ENCODE measurements around the gene CLIC4.
"Not testable (repeated sequence)": the region's sequence is repeated elsewhere in the genome, so short reads cannot be mapped to it uniquely, and the experiment has no call there.

Gene CLIC4

DNA sequence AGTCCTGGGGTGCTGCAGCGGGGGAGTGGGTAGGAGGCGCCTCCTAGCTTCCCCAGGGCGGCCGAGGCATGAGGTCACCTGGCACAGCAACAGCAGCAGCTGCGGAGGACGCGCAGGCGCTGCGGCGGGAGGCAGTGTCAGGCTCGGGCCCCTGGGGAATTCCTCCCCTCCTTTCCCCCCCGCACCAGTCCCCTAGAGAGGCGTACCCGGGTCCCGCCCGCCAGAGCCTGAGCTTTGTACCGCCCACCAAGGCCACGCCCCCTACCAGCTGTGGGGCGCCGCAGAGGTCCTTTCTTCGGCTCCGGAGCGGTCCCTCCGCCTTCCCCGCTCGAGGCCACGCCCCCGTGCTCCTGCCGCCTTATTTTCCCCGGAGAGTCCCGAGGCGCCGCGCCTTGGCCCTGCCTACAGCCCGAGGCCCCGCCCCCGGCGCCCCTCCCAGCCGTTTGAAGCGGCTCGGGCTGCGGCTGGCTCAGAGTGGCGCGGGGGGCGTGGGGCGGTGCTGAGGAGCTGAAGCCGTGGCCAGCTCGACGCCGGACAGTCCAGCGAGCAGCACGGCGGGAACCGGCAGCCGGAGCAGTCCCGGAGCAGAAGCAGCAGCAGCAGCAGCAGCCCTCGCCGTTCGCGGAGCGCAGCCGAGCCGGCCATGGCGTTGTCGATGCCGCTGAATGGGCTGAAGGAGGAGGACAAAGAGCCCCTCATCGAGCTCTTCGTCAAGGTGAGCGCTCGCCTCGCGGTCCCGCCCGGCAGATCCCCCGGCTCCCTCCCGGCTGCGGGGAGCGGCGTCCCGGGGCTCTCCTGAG, at the start of gene CLIC4:
CLIC4 (plus strand) TSS at position 537 of the 800 bp plus-strand sequence; CDS start at position 644, 107 bp downstream.
- peak; percentile 94 to 99 (median 98) for DNase-seq

- no peak for DNase-seq
These were observed 49.0 kb upstream of the CLIC4 start for GRCh38 chr1:24696041-24696755.

DNA sequence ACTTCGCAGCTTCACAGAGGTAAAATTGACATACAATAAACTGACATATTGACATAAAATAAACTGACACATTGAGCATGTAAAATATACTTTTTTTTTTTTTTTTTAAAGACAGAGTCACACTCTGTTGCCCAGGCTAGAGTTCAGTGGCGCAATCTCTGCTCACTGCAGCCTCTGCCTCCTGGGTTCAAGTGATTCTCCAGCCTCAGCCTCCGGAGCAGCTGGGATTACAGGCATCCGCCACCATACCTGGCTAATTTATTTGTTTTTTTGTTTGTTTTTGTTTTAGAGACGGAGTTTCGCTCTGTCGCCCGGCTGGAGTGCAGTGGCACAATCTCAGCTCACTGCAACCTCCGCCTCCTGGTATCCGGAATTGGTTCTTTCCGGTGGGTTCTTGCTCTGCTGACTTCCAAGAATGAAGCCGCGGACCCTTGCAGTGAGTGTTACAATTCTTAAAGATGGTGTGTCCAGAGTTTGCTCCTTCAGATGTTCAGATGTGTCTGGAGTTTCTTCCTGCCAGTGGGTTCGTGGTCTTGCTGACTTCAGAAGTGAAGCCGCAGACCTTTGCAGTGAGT, 48.4 kb upstream of the CLIC4 start:
- no peak for DNase-seq

DNA sequence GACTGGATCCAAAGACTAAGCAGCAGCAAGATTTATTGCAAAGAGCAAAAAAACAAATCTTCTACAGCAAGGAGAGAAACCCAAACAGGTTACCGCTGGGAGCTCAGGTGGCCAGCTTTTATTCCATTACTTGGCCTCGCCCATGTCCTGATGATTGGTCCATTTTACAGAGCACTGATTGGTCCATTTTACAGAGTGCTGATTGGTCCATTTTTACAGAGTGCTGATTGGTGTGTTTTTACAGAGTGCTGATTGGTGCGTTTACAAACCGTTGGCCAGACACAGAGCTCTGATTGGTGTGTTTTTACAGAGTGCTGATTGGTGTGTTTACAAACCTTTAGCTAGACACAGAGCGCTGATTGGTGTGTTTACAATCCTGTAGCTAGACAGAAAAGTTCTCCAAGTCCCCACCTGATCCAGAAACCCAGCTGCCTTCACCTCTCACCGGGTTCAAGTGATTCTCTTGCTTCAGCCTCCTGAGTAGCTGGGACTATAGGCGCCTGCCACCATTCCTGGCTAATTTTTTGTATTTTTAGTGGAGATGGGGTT, 47.7 kb upstream of the CLIC4 start:
- not testable (repeated sequence) for DNase-seq

DNA sequence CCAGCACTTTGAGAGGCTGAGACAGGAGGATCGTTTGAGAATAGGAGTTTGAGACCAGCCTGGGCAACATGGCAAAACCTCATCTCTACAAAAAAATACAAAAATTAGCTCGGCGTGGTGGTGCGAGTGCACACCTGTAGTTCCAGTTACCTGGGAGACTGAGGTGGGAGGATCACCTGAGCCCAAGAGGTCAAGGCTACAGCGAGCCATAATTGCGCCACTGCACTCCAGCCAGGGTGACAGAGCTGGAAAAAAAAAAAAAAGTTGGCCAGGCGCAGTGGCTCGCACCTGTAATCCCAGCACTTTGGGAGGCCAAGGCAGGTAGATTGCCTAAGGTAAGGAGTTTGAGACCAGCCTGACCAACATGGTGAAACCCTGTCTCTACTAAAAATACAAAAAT, 46.9 kb upstream of the CLIC4 start:
- DNase-seq: not testable (repeated sequence)

DNA sequence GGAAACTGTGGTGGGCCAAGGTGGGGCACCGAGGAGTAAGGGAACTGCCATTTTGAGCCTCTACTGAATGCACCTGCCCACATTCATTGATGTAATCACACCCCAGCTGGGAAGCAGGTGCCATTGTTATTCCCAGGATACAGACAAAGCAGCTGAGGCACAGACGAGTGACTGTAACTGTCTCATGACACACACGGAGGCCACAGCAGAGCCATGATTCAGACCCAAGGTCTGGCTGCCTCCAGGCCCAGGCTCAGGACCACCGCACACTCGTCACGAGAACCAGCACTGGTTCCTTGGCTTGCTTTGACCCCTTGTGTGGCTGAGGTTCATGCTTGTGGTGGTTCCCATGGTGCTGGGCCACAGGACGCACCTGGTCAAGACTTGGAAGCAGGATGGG, 45.6 kb upstream of the CLIC4 start:
- no peak for DNase-seq

DNA sequence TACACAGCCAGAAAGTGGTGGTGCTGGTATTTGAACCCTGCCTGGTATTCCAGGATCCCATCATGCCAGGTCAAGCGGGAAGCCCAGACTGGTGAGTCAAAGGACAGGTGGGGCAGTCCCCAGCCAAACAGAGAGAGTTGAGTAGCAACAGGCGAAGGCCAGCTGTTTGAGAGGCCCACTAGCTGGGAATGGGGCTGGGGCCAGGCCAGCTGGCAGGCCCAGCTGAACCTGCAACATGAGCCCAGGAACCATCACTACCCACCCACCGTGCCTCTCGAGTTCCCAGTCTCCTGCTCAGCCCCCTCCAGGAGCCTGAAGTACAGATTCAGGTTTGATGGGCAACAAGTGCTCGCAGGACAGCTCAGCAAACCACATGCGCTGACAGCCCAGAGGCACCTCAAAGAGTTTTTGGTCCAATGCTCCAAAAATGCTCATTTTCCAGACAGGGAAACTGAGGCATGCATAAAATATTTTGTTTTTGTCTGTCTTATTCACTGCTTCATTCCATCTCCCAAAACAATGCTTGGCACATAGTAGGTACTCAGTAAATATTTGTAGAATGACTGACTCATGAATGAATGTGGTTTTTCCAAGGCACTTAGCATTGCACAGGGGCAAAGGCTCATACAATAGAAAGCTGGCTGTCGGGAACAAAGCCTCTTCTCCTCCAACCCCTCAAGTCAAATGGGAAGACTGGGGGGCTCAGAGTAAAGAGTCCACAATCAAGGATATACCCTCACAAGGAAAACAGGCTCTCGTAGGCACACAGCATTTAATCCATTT, 42.5 kb upstream of the CLIC4 start:
- DNase-seq: no peak

GRCh38 chr1:24704411-24705259, 40.6 kb upstream of the CLIC4 start:
- no peak for DNase-seq

GRCh38 chr1:24705260-24706073, 39.8 kb upstream of the CLIC4 start:
- DNase-seq: no peak

DNA sequence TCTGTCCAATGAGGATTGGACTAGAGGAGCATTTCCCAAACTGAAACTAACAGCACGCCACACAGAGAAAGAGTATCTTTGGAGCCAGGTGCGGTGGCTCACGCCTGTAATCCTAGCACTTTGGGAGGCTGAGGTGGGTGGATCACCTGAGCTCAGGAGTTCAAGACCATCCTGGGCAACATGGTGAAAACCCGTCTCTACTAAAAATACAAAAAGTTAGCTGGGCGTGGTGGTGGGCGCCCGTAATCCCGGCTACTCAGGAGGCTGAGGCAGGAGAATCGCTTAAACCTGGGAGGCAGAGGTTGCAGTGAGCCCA, 39.2 kb upstream of the CLIC4 start:
- not testable (repeated sequence) for DNase-seq

GRCh38 chr1:24707687-24708086, 37.6 kb upstream of the CLIC4 start:
- DNase-seq: no peak

DNA sequence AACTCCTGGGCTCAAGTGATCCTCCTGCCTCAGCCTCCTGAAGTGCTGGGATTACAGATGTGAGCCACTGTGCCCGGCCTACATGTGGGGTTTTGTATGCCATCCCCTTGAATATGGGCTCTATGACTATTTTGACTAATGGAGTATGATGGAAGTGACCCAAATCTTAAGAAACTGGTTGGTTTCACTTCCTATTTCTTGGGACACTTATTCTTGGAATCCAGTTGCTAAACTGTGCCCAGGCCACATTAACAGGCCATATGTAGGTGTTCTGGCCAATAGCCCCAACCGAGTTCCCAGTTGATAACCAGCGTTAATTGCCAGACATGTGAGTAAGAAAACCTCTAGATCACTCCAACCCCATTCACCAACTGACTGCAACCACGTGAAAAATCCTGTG, 36.3 kb upstream of the CLIC4 start:
- DNase-seq: no peak

- DNase-seq: no peak
These were observed 35.3 kb upstream of the CLIC4 start for GRCh38 chr1:24709791-24710441.

DNA sequence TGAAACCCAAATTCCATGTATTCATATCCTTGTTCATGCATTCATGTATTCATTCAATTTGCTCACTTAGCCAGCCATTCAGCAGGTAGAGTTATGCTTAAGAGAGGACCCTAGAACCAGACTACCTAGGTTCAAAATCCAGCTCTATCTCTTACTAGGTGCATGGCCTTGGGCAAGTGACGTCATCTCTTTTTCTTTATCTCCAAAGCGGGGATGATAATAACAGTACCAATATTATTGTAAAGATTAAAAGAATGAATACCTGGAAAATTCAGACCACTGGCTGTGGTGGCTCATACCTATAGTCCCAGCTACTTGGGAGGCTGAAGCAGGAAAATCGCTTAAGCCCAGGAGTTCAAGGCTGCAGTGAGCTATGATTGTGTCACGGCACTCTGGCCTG, 33.9 kb upstream of the CLIC4 start:
- no peak for DNase-seq

- no peak for DNase-seq
These were observed 32.1 kb upstream of the CLIC4 start for GRCh38 chr1:24713176-24713575.

- no peak for DNase-seq
These were observed 31.5 kb upstream of the CLIC4 start for GRCh38 chr1:24713736-24714135.

GRCh38 chr1:24714859-24715520, 30.3 kb upstream of the CLIC4 start:
- no peak for DNase-seq

GRCh38 chr1:24715658-24716057, 29.6 kb upstream of the CLIC4 start:
- DNase-seq: no peak

DNA sequence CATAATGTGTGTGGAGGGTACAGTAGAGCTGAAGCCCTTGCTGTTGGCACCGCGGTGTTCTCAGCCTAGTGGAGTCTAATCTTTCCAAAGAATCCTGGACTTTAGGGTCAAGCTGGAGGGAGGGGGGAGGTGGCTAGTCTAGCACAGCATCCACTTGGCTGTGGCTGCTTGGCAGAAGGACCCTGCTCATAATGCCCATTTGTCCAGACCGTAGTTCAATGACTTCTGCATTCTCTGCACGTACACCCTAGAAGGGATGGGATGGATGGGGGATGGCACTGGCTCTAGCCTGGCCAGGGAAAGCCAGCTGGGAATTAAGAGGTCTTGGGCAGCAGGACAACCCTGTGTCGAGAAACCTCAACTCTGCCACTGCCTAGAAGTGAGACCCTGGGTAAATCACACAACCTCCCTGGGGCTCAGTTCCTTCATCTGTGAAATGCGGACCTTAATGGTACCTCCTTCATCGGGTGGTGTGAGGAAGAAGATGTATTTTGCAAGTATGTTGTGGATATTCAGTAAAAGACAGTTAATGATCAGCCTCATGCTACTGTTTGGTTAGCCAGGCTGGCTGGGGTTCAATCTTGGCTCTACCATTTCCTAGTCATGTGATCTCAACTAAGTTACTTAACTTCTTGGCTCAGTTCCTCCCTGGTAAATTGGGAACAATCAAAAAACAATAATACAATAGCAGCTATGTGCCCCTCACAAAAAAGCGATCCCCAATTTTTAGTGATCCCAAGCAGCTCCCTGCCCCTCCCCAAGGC, 27.2 kb upstream of the CLIC4 start:
- DNase-seq: no peak

Measured in activated CD4-positive, CD25-positive, alpha-beta regulatory T cell (primary cell).